IPS DF 4.7 (cell line): ENCODE results near the gene LRG1.

Experiments used
- DNase-seq: peaks from one replicate; pipeline ENCODE4 v3.0.0-alpha.2; 2013; ENCODE audit warnings: low spot score; ENCODE audit errors: extremely low read depth

The LRG1 gene

GRCh38 chr19:4511300-4512054 is 28.4 kb downstream of the LRG1 start:
- no peak for DNase-seq

- no peak for DNase-seq
These were observed 29.2 kb downstream of the LRG1 start for GRCh38 chr19:4510435-4511255.

GRCh38 chr19:4508698-4509097 is 31.1 kb downstream of the LRG1 start:
- no peak for DNase-seq

GRCh38 chr19:4507804-4508203 is 32.0 kb downstream of the LRG1 start:
- no peak for DNase-seq

- no peak for DNase-seq
These were observed 32.7 kb downstream of the LRG1 start for GRCh38 chr19:4507150-4507452.

GRCh38 chr19:4506449-4507149 is 33.2 kb downstream of the LRG1 start:
- DNase-seq = no peak

GRCh38 chr19:4505570-4506448 is 34.0 kb downstream of the LRG1 start:
- DNase-seq = no peak

GRCh38 chr19:4504891-4505569 is 34.8 kb downstream of the LRG1 start:
- DNase-seq = no peak

- DNase-seq = no peak
These were observed 35.5 kb downstream of the LRG1 start for GRCh38 chr19:4504297-4504701.

- DNase-seq = no peak
These were observed 36.0 kb downstream of the LRG1 start for GRCh38 chr19:4503825-4504170.

- no peak for DNase-seq
These were observed 36.6 kb downstream of the LRG1 start for GRCh38 chr19:4503132-4503824.

GRCh38 chr19:4502282-4503131 is 37.3 kb downstream of the LRG1 start:
- DNase-seq = no peak

GRCh38 chr19:4501691-4502090 is 38.1 kb downstream of the LRG1 start:
- DNase-seq = no peak

- DNase-seq = no peak
These were observed 38.8 kb downstream of the LRG1 start for GRCh38 chr19:4500841-4501591.

- DNase-seq = no peak
These were observed 40.0 kb downstream of the LRG1 start for GRCh38 chr19:4499855-4500254.

GRCh38 chr19:4499318-4499717 is 40.5 kb downstream of the LRG1 start:
- no peak for DNase-seq

- no peak for DNase-seq
These were observed 41.1 kb downstream of the LRG1 start for GRCh38 chr19:4498694-4499093.

GRCh38 chr19:4497770-4498389 is 42.0 kb downstream of the LRG1 start:
- DNase-seq = no peak
